ENCODE measurements around the gene DNAH1. TPM values are rescaled to one million over a fixed set of nuclear protein-coding genes. Genes with fewer than 3 reads are reported as not detected.

Gene DNAH1
- total RNA-seq, 1 donor, result 8.7 TPM

GRCh38 chr3:52327486-52328290 is 11.6 kb downstream of the DNAH1 start:
- no peaks in the 10 kb centered on the region for H3K36me3 ChIP-seq (ENCODE audit: insufficient read depth, low read length)
- peak; percentile 73 for DNase-seq (ENCODE audit: insufficient read length, low spot score, missing footprints)
- H3K4me2 ChIP-seq (ENCODE audit: insufficient read depth, low read length), result no peak overlapping the region
- no peak overlapping the region for H3K27ac ChIP-seq (ENCODE audit: low read depth, low read length)
- H3K9me3 ChIP-seq (ENCODE audit: low read depth, low read length), result no peaks in the 10 kb centered on the region
- H3K79me2 ChIP-seq (ENCODE audit: insufficient read depth, low read length), result no peaks in the 10 kb centered on the region
- no peak overlapping the region for H2AFZ ChIP-seq (ENCODE audit: low read length)
- no peak for TF ChIP-seq CTCF (IDR thresholded peaks at IDR 0.05; ENCODE audit: extremely low read depth, low read depth, low read length)
- no peaks in the 10 kb centered on the region for H3K27me3 ChIP-seq (ENCODE audit: insufficient read depth, low read length)
- H3K4me3 ChIP-seq (ENCODE audit: insufficient read depth, low read length), result no peak overlapping the region
- H4K20me1 ChIP-seq (ENCODE audit: insufficient read depth, low read length), result no peaks in the 10 kb centered on the region
- H3K4me1 ChIP-seq (ENCODE audit: insufficient read depth, low read length), result no peaks in the 10 kb centered on the region

- TF ChIP-seq CTCF (IDR thresholded peaks at IDR 0.05; ENCODE audit: extremely low read depth, low read depth, low read length), result no peak
- no peaks in the 10 kb centered on the region for H4K20me1 ChIP-seq (ENCODE audit: insufficient read depth, low read length)
- H3K9me3 ChIP-seq (ENCODE audit: low read depth, low read length), result no peaks in the 10 kb centered on the region
- H3K4me1 ChIP-seq (ENCODE audit: insufficient read depth, low read length), result no peaks in the 10 kb centered on the region
- no peaks in the 10 kb centered on the region for H3K27me3 ChIP-seq (ENCODE audit: insufficient read depth, low read length)
- H2AFZ ChIP-seq (ENCODE audit: low read length), result no peak overlapping the region
- H3K79me2 ChIP-seq (ENCODE audit: insufficient read depth, low read length), result no peaks in the 10 kb centered on the region
- no peak overlapping the region for H3K27ac ChIP-seq (ENCODE audit: low read depth, low read length)
- H3K4me2 ChIP-seq (ENCODE audit: insufficient read depth, low read length), result no peak overlapping the region
- H3K4me3 ChIP-seq (ENCODE audit: insufficient read depth, low read length), result no peak overlapping the region
- peak; percentile 74 for DNase-seq (ENCODE audit: insufficient read length, low spot score, missing footprints)
- H3K36me3 ChIP-seq (ENCODE audit: insufficient read depth, low read length), result no peaks in the 10 kb centered on the region
Measured at GRCh38 chr3:52328536-52329080, 12.5 kb downstream of the DNAH1 start.

GRCh38 chr3:52330194-52330805 is 14.2 kb downstream of the DNAH1 start:
- H3K36me3 ChIP-seq (ENCODE audit: insufficient read depth, low read length), result no peaks in the 10 kb centered on the region
- no peaks in the 10 kb centered on the region for H3K27me3 ChIP-seq (ENCODE audit: insufficient read depth, low read length)
- no peak overlapping the region for H2AFZ ChIP-seq (ENCODE audit: low read length)
- no peak for TF ChIP-seq CTCF (IDR thresholded peaks at IDR 0.05; ENCODE audit: extremely low read depth, low read depth, low read length)
- DNase-seq (ENCODE audit: insufficient read length, low spot score, missing footprints), result peak; percentile 79
- H3K4me2 ChIP-seq (ENCODE audit: insufficient read depth, low read length), result no peak overlapping the region
- H3K9me3 ChIP-seq (ENCODE audit: low read depth, low read length), result no peaks in the 10 kb centered on the region
- H3K27ac ChIP-seq (ENCODE audit: low read depth, low read length), result no peak overlapping the region
- H3K4me3 ChIP-seq (ENCODE audit: insufficient read depth, low read length), result no peak overlapping the region
- no peaks in the 10 kb centered on the region for H3K79me2 ChIP-seq (ENCODE audit: insufficient read depth, low read length)
- H4K20me1 ChIP-seq (ENCODE audit: insufficient read depth, low read length), result no peaks in the 10 kb centered on the region
- H3K4me1 ChIP-seq (ENCODE audit: insufficient read depth, low read length), result no peaks in the 10 kb centered on the region

- Histone ChIP-seq H4K20me1 (ENCODE audit: insufficient read depth, low read length) (no peaks in the 10 kb centered on the region), H3K4me1 (ENCODE audit: insufficient read depth, low read length) (no peaks in the 10 kb centered on the region), H2AFZ (ENCODE audit: low read length) (no peak overlapping the region), H3K4me3 (ENCODE audit: insufficient read depth, low read length) (no peak overlapping the region), H3K79me2 (ENCODE audit: insufficient read depth, low read length) (no peaks in the 10 kb centered on the region), H3K9me3 (ENCODE audit: low read depth, low read length) (no peaks in the 10 kb centered on the region), H3K4me2 (ENCODE audit: insufficient read depth, low read length) (no peak overlapping the region), H3K27me3 (ENCODE audit: insufficient read depth, low read length) (no peaks in the 10 kb centered on the region), H3K36me3 (ENCODE audit: insufficient read depth, low read length) (no peaks in the 10 kb centered on the region), H3K27ac (ENCODE audit: low read depth, low read length) (no peak overlapping the region)
- peak; percentile 29 for DNase-seq (ENCODE audit: insufficient read length, low spot score, missing footprints)
- no peak for TF ChIP-seq CTCF (IDR thresholded peaks at IDR 0.05; ENCODE audit: extremely low read depth, low read depth, low read length)
Measured at GRCh38 chr3:52331091-52331490, 15.0 kb downstream of the DNAH1 start.
